NCI-H2029 (cell line): Measurements from ENCODE around the gene AIF1.

Experiments used
- DNase-seq: peaks from one replicate; lab custom pipeline; 2025; lab: John Stamatoyannopoulos, UW

Gene AIF1

DNA sequence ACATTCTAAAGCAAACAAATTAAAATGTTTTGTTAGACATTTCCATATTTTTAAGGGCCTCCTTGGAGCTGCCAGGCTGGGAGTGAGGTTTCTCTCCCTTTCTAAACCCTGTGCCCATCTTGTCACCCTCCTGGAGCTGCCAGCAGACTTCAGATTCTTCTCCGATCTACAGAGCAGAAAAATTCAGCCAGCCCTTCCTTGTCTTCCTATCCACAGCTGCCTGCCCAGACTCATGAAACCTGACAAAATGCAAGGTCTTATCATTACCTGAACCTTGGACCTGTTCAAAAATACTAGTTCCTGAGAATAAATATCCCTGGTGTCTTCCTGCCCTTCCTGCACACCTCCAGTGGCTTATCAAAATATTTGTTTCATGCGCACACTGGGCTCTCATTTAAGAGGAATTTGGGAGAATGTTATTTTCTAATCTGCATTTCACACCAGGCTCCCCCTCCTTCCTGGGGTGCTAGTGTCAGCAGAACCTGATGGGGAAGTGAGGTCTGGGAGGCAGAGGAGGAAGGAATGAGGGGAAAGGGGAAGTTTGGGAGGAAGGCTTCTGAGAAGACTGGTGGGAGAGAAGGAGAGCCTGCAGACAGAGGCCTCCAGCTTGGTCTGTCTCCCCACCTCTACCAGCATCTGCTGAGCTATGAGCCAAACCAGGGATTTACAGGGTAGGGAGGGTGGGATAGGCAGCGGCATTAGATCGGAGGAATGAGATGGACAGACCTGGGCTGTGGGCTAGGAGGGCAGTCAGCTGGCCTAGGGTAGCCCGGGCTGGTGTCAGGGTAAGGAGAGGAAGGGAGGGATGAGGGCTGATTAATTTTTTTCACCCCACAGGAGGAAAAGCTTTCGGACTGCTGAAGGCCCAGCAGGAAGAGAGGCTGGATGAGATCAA lies at the start of gene AIF1:
AIF1 (plus strand) TSS at position 551 of the 895 bp plus-strand sequence; CDS start at position 647, 96 bp downstream.
- DNase-seq, result no peak

- no peak for DNase-seq
These were observed 47.3 kb upstream of the AIF1 start for GRCh38 chr6:31567531-31568370.

- no peak for DNase-seq
These were observed 46.5 kb upstream of the AIF1 start for GRCh38 chr6:31568537-31568961.

DNA sequence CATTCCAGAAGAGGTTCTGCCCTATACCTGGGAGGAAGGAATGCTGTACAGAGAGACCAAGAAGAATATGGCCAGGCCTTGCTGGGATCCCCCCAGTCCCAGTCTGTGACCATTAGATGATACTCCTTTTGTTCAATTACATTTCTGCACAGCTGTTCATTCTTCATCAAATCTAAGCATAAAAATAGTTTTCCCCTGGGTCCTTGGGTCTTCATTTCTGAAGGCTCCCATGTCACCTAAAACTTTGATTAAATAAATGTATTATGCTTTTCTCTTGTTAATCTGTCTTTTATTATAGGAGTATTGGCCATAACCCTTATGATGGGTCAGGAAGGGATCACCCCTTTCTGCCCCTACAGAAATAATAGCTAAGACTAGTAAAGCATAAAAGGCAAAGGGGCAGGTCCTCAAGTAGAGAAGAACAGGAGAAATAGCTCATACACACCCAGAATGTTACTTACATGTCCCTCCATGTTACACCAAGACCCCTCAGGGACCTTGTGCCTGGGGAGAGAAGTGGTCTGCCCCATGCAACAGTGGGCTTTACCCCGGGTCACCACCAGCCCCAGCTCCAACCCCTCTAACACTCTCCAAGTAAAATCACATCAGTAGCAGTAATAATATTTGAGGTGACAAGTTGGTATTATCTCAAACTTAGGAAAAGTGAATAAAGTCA lies 45.0 kb upstream of the AIF1 start:
- no peak for DNase-seq

DNA sequence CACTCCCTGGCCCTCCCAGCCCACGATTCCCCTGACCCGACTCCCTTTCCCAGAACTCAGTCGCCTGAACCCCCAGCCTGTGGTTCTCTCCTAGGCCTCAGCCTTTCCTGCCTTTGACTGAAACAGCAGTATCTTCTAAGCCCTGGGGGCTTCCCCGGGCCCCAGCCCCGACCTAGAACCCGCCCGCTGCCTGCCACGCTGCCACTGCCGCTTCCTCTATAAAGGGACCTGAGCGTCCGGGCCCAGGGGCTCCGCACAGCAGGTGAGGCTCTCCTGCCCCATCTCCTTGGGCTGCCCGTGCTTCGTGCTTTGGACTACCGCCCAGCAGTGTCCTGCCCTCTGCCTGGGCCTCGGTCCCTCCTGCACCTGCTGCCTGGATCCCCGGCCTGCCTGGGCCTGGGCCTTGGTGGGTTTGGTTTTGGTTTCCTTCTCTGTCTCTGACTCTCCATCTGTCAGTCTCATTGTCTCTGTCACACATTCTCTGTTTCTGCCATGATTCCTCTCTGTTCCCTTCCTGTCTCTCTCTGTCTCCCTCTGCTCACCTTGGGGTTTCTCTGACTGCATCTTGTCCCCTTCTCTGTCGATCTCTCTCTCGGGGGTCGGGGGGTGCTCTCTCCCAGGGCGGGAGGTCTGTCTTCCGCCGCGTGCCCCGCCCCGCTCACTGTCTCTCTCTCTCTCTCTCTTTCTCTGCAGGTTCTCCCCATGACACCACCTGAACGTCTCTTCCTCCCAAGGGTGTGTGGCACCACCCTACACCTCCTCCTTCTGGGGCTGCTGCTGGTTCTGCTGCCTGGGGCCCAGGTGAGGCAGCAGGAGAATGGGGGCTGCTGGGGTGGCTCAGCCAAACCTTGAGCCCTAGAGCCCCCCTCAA lies 42.8 kb upstream of the AIF1 start, which contains the start of gene LTA:
LTA (plus strand) TSS at position 249 of the 871 bp plus-strand sequence; CDS start at position 703, 454 bp downstream.
- no peak for DNase-seq

- no peak for DNase-seq
These were observed 41.6 kb upstream of the AIF1 start for GRCh38 chr6:31573239-31574105.

GRCh38 chr6:31574106-31575061 lies 40.6 kb upstream of the AIF1 start:
- DNase-seq, result no peak

- no peak for DNase-seq
These were observed 39.6 kb upstream of the AIF1 start, which contains the start of gene TNF for GRCh38 chr6:31575335-31575901. Gene TNF (plus strand): TSS chr6:31575565. CDS start chr6:31575742, 177 bp downstream.

GRCh38 chr6:31575952-31576685 lies 38.9 kb upstream of the AIF1 start:
- DNase-seq, result no peak

DNA sequence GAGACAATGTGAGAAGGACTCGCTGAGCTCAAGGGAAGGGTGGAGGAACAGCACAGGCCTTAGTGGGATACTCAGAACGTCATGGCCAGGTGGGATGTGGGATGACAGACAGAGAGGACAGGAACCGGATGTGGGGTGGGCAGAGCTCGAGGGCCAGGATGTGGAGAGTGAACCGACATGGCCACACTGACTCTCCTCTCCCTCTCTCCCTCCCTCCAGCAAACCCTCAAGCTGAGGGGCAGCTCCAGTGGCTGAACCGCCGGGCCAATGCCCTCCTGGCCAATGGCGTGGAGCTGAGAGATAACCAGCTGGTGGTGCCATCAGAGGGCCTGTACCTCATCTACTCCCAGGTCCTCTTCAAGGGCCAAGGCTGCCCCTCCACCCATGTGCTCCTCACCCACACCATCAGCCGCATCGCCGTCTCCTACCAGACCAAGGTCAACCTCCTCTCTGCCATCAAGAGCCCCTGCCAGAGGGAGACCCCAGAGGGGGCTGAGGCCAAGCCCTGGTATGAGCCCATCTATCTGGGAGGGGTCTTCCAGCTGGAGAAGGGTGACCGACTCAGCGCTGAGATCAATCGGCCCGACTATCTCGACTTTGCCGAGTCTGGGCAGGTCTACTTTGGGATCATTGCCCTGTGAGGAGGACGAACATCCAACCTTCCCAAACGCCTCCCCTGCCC lies 38.0 kb upstream of the AIF1 start:
- no peak for DNase-seq

GRCh38 chr6:31577579-31577966 lies 37.5 kb upstream of the AIF1 start:
- no peak for DNase-seq

GRCh38 chr6:31578184-31579118 lies 36.6 kb upstream of the AIF1 start:
- DNase-seq, result no peak

DNA sequence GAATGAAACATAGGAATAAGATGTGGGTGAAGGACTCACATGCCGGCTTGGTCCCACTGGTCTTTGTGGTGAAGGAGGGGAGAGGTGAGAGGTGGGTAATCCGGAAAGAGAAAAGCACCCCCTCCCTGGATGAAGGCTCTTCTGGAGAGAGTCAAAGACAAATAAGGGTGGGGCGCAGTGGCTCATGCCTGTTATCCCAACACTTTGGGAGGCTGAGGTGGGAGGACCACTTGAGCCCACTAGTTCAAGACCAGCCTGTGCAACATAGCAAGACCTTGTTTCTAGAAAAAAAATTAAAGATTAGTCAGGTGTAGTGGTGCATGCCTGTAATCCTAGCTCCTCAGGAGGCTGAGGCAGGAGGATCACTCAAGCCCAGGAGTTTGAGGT lies 35.9 kb upstream of the AIF1 start:
- no peak for DNase-seq

DNA sequence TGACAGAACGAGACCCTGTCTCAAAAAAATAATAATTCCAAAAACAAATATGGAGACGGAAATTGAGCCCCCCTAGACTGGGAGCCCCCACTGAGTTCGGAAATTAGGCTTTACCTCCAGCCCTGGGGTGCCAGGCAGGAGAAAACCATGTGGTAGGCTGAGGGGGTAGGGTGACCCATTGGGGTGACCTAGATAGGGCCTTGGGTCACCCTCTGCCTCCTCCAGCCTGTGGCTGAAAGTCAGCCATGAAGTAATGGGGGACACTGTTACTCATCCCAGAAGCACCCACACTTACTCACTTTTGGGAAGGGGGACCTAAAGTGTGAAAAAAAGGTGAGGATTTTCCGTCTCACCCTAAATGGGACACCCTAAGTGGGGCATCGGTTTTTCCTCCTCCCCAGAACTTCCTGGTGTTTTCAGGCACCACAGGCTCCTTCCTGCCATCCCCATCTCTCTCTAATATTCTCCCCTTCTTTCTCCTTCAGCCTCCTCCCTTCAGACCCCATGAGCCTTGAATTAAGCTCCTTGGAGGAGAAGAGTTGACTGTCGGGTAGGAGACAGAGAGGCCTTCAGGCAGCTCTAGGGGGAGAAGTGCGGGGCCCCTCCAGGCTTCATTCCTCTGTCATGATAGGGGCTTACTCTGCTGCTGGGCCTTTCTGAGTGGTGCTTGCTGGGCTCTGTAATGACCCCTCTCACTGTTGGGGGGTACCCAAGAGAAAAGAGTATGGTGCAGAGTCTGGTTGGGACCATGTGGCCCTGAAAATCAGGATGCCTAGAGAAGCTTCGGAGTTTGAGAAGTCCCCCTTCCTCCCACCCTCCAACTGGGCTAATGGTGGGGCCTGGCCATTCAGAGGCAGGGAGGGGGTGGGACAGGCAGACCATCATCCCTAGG lies 35.2 kb upstream of the AIF1 start:
- no peak for DNase-seq

DNA sequence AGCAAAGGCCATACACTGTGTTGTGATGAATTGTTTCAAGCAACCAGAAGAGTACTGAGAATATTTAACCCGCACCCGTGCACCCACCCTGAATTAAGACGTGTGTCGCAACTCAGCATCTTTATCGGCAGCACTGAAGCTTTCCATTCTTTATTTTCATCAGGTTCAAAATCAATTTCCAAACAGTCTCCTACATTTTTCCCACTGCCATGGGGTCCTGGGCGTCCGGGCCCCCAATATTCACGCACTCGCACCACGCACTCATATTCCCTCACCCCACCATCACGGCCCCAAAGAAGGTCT lies 34.6 kb upstream of the AIF1 start:
- DNase-seq, result no peak
